Large intestine (tissue), 3 donors: ENCODE results near the gene CYP4F8. TPM values are rescaled to one million over a fixed set of nuclear protein-coding genes. Genes with fewer than 3 reads are reported as not detected.
A peak's percentile ranks its signal among the peaks of the same experiment; 100 is the strongest.

ENCODE experiments used
- DNase-seq, 2 donors: peaks; one replicate each; pipeline versions ENCODE4 v3.0.0 to v3.0.0-alpha.2; 2013
- H3K27ac ChIP-seq: one replicate; pipeline ENCODE4 v1.5.1; 2013; ENCODE audit warnings: low read length
- H3K27me3 ChIP-seq: 2 replicates; pipeline ENCODE4 v1.6.1; 2013; ENCODE audit warnings: low read length; ENCODE audit not compliant: control insufficient read depth, insufficient read depth
- H3K36me3 ChIP-seq: 2 replicates; pipeline ENCODE4 v1.6.1; 2013; ENCODE audit warnings: low read length; ENCODE audit not compliant: control insufficient read depth, insufficient read depth
- H3K4me1 ChIP-seq: one replicate; pipeline ENCODE4 v1.6.1; 2013; ENCODE audit warnings: low read length; ENCODE audit not compliant: control insufficient read depth, insufficient read depth
- H3K4me3 ChIP-seq: one replicate; pipeline ENCODE4 v1.5.1; 2013; ENCODE audit warnings: low read length
- H3K9me3 ChIP-seq: one replicate; pipeline ENCODE4 v1.6.1; 2013; ENCODE audit warnings: mild to moderate bottlenecking, low read depth, low read length, moderate library complexity; ENCODE audit not compliant: control insufficient read depth
- WGBS: methylation state at CpG from one replicate; pipeline ENCODE4 v1.1.5; 2013; ENCODE audit warnings: low lambda C conversion rate; ENCODE audit not compliant: insufficient coverage; 5-methylcytosine and 5-hydroxymethylcytosine counted together
- polyA plus RNA-seq: library from polyadenylated mRNA; unstranded; fragments of 120-200 nt; gene quantifications from one replicate; pipeline ENCODE4 v1.2.1, GENCODE V29; 2013

Gene CYP4F8
- polyA plus RNA-seq, 1 donor = not detected

GRCh38 chr19:15616183-15616582, 1.2 kb downstream of the CYP4F8 start:
- no peaks in the 10 kb centered on the region for H3K9me3 ChIP-seq
- H3K4me1 ChIP-seq = no peaks in the 10 kb centered on the region
- H3K4me3 ChIP-seq = no peak overlapping the region
- DNase-seq = no peak
- H3K27ac ChIP-seq = no peak overlapping the region
- WGBS = no CpG with 5 or more reads among the region's 4 CpGs
- H3K27me3 ChIP-seq = no peaks in the 10 kb centered on the region
- no peaks in the 10 kb centered on the region for H3K36me3 ChIP-seq

- Histone ChIP-seq H3K36me3 (no peaks in the 10 kb centered on the region), H3K4me1 (no peaks in the 10 kb centered on the region), H3K27ac (no peak overlapping the region), H3K9me3 (no peaks in the 10 kb centered on the region), H3K27me3 (no peaks in the 10 kb centered on the region), H3K4me3 (no peak overlapping the region)
- WGBS = no CpG with 5 or more reads among the region's 7 CpGs
- DNase-seq = no peak
Observed at GRCh38 chr19:15616627-15617270, 1.7 kb downstream of the CYP4F8 start.

GRCh38 chr19:15618321-15618720, 3.3 kb downstream of the CYP4F8 start:
- no peak for DNase-seq
- Histone ChIP-seq H3K27ac (no peak overlapping the region), H3K27me3 (no peaks in the 10 kb centered on the region), H3K9me3 (no peaks in the 10 kb centered on the region), H3K4me3 (no peak overlapping the region), H3K36me3 (no peaks in the 10 kb centered on the region), H3K4me1 (no peaks in the 10 kb centered on the region)
- no CpG with 5 or more reads among the region's 5 CpGs for WGBS

DNA sequence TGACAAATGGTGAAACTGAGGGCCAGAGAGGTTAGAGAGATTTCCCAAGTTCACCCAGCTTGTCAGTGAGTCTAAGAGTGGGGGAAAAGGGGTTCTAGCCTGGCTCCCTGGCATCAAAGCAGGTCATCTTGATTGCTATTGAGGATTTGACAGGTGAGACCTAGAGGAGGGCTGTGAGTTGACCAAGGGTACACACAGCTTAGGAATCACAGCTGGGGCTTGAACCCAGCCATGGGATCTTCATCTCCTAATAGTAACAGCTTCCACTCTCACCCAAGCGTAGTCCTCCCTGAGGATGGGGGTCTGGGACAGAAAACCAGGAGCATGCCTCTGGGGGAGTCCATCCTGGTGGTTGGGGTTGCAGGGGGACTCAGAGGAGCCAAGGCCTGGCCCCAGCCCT, 6.8 kb downstream of the CYP4F8 start:
- Histone ChIP-seq H3K4me3 (no peak overlapping the region), H3K36me3 (no peaks in the 10 kb centered on the region), H3K9me3 (no peaks in the 10 kb centered on the region), H3K27me3 (no peaks in the 10 kb centered on the region), H3K27ac (no peak overlapping the region), H3K4me1 (no peaks in the 10 kb centered on the region)
- no CpG with 5 or more reads among the region's 1 CpG for WGBS
- DNase-seq = no peak

DNA sequence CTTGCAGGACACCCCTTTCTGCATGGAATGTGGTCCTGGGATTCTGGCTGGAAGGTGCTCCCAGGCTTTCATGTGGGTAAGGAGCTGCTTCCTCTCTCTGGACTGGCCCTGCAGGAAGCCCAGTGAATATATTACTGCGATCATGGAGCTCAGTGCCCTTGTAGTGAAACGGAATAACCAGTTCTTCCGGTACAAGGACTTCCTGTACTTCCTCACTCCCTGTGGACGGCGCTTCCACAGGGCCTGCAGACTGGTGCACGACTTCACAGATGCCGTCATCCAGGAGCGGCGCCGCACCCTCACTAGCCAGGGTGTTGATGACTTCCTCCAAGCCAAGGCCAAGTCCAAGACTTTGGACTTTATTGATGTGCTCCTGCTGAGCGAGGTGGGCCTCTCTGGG, 8.0 kb downstream of the CYP4F8 start:
- Histone ChIP-seq H3K27me3 (no peaks in the 10 kb centered on the region), H3K4me1 (no peaks in the 10 kb centered on the region), H3K27ac (no peak overlapping the region), H3K9me3 (no peaks in the 10 kb centered on the region), H3K36me3 (no peaks in the 10 kb centered on the region), H3K4me3 (no peak overlapping the region)
- no CpG with 5 or more reads among the region's 11 CpGs for WGBS
- no peak for DNase-seq

- WGBS = no CpG with 5 or more reads among the region's 9 CpGs
- no peaks in the 10 kb centered on the region for H3K27me3 ChIP-seq
- no peaks in the 10 kb centered on the region for H3K36me3 ChIP-seq
- DNase-seq = no peak
- H3K9me3 ChIP-seq = no peaks in the 10 kb centered on the region
- peaks cover under 1% of the 10 kb centered on the region for H3K4me1 ChIP-seq
- no peak overlapping the region for H3K4me3 ChIP-seq
- no peak overlapping the region for H3K27ac ChIP-seq
Observed at GRCh38 chr19:15623711-15624318, 8.8 kb downstream of the CYP4F8 start.

- H3K4me3 ChIP-seq = peak overlapping the region; percentile 28
- no CpG with 5 or more reads among the region's 22 CpGs for WGBS
- H3K27ac ChIP-seq = no peak overlapping the region
- DNase-seq = no peak
- H3K27me3 ChIP-seq = no peaks in the 10 kb centered on the region
- no peaks in the 10 kb centered on the region for H3K36me3 ChIP-seq
- no peaks in the 10 kb centered on the region for H3K9me3 ChIP-seq
- peaks cover 3% of the 10 kb centered on the region for H3K4me1 ChIP-seq
Observed at GRCh38 chr19:15628236-15629002, 13.4 kb downstream of the CYP4F8 start.

DNA sequence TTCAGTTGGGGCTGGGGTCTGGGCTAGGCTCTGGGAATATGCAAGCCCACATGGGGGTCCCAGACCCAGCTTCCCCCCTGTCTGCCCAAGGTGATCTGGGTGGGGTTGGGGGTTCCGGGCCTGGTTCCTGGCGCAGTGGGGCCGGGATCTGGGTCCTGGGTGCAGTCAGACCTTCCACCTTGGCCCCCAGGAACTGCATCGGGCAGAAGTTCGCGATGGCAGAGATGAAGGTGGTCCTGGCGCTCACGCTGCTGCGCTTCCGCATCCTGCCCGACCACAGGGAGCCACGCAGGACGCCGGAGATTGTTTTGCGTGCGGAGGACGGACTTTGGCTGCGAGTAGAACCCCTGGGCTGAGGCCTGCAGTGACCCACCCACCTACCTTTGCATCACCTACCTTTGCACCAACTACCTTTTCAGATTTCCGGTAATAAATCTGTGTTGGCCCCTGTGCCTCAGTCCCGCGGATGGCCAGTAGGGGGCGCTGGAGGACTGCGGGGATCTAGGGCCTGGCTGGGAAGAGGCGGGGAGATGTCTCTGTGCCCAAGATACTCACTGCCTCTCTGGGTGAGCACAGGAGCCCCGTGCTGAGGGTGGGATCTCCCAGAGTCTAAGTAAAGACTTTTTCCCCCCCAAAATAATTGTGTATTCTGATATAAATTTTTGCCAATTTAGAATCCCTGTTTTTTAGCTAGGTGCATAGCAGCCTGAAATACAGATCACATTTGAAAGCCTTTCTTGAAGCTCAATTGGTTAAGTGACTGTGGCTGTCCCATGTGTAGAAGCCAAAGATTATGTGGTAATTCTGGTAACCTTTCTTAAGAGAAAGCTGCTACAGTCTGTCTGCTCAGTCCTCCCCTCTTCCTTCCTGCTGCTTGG, 14.2 kb downstream of the CYP4F8 start:
- H3K36me3 ChIP-seq = no peaks in the 10 kb centered on the region
- H3K4me3 ChIP-seq = peak overlapping the region; percentile 28
- WGBS = no CpG with 5 or more reads among the region's 25 CpGs
- no peak overlapping the region for H3K27ac ChIP-seq
- H3K4me1 ChIP-seq = peaks cover 3% of the 10 kb centered on the region
- peak; percentile 83 to 86 for DNase-seq
- no peaks in the 10 kb centered on the region for H3K27me3 ChIP-seq
- no peaks in the 10 kb centered on the region for H3K9me3 ChIP-seq

- Histone ChIP-seq H3K4me3 (no peak overlapping the region), H3K27me3 (no peaks in the 10 kb centered on the region), H3K9me3 (no peaks in the 10 kb centered on the region), H3K4me1 (peaks cover 3% of the 10 kb centered on the region), H3K36me3 (no peaks in the 10 kb centered on the region), H3K27ac (no peak overlapping the region)
- DNase-seq = no peak
- WGBS = 10% methylated on average over 2 of the region's 9 CpGs
Observed at GRCh38 chr19:15631817-15632216, 16.8 kb downstream of the CYP4F8 start.
